ENCODE results near the gene GRAP.
"Not testable (repeated sequence)": the region's sequence is repeated elsewhere in the genome, so short reads cannot be mapped to it uniquely, and the experiment has no call there.

Gene GRAP

DNA sequence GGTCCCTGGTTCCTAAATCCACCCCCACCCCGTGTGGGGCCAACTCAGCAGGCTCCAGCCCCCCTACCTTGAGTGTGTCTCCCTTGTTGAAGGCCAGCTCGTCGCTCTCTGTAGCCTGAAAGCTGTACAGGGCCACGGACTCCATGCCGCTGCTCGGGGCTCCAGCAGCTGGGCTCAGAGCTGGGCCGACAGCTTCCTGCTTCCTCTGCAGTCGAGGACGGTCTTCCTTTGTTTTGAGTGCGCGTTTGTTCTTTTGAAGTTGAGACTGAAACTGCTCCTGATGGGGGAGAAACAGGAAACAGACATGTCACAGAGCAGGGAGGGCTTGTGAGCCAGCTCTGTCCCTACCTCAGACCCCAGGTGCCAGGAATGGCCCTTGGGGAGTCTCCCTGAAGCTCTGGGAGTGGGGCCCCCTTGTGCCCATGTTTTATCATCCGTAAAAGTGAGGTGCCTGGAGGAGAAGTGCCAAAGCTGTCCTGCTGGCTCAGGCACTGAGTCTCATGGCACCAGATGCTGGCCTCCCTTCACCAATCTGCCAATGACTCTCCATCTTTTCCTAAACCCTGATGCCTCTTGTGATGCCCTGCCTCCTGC lies at the start of gene GRAP:
GRAP (minus strand) TSS at position 176 of the 594 bp plus-strand sequence; CDS start at position 145, 31 bp downstream.
- not testable (repeated sequence) for DNase-seq (ENCODE audit: low spot score)

- not testable (repeated sequence) for DNase-seq (ENCODE audit: low spot score)
Measured at GRCh38 chr17:19093684-19094438, 47.1 kb upstream of the GRAP start.

- DNase-seq (ENCODE audit: low spot score), result not testable (repeated sequence)
Measured at GRCh38 chr17:19092737-19093683, 46.3 kb upstream of the GRAP start.

DNA sequence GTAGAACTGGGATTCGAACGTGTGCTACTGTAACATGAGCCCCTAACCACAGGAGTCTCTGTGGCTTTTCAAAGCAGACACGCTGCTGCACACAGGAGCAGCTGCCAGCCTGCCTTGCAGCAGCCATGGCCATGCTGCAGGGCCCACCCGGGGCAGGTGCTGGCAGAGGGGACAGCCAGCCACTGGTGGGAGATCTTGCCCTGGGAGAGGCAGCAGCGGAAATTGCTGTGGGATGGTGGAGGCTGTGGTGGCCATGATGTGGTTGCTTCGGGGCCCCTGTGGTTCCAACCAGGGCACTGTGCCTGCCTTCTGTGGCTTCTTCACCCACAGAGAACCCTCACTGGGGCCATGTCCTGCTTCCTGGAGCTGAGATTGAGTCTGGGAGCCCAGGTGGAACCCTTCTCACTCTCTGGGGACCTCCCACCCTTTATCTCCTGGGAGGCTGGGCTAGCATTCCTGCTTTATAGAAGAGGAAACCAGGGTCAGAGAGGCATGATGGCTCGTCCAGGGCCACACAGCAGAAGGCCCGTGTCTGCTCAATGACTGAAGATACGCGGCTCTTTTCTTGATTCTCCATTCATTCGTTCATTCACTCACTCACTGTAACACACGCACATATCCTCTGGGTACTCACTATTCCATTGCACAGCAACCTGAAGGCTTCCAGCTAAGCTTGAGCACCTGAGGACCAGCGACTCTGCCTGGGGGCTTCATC lies 43.5 kb upstream of the GRAP start:
- DNase-seq (ENCODE audit: low spot score), result not testable (repeated sequence)

DNA sequence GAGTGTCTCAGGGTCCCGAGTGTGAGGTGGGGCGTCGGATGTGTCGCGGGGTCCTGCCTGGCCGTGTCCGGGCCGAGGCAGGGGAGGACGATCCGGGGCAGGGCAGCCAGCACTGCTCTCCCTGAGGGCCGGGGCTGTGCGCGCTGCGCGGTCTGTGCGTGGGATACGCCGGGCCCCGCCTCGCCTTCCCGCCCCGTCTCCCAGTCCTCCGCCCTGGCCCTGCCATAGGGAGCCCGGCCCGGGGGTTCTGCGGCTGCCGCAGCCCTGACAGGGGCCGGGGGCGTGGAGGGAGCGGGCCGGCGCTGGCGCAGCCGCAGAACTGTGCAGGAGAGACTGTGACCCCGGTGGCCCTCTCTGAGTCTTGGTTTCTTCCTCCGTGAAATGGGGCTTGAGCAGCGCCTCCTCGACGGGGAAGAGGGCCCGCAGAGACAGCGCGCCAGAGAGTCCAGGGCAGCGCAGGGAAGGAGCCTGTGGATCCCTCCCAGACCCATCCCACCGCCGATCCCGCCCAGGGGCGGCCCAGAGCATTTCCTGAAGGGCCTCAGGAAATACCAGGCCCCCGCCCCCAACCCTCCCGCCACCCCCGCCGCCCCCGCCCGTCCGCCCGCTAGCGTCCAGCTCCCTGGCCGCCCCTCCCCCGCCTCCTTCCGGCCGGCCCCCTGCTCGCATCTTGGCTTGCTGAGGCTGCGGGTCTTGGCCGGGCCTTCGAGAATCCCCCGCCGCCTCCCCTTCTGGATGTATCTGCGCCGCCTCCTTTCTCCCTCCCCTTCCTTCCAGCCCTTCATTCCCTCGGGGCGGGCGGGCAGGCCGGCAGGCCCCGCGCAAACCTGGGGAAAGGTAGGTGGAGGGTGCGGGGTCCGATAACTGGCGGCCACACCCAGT lies 42.3 kb upstream of the GRAP start:
- not testable (repeated sequence) for DNase-seq (ENCODE audit: low spot score)

DNA sequence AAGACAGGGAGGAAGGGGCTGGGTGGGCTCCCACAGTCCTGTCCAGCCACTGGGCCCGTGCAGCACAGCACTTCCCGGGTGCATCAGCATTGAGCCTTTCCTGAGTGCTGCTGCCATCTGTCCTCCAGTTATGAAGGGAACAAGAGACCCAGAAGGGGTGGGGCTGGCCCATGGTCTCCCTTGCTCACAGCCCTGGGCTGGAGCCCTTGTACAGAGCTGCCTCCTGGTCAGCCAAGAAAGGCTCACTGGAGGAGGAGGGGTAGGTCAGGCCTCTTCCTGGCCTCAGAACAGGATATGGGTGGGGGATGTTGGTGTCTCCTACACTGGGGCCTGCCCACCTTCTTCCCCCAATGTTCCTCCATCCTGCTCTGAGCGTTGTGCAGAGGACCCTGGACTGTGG lies 30.6 kb upstream of the GRAP start:
- DNase-seq (ENCODE audit: low spot score), result not testable (repeated sequence)

DNA sequence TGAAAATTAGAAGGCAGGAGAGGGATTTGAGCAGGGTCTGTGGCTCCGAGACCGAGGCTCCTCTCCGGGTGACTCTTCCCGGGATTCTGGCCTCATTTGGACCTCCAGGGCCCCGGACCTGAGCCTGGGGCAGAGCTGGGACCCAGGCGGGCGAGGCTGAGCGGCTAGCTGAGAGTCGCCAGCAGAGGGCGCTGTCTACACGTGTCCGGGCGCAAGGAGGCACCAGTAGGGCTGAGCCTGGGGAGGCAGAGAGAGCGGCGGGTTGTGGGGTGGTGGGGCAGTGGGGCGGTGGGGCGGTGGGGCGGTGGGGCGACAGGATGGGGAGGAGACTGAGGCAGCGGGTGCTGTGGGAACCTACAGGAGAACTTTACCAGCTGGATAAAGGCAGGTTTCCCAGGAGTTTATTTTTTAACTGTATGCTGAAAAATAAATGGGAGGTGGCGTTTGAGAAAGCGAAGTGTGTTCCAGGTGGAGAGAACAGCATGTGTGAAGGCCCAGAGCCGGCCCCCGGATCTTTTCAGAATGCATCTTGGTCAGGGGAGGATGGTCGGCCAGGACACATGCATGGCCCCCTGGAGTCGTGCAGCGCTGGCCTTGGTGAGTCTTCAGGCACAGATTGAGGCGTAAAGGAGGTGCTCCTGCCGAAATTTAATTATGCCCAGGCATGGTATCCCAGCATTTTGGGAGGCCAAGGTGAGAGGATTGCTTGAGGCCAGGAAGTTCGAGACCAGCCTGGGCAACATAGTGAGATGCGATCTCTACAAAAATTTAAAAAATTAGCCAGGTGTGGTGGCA lies 29.8 kb upstream of the GRAP start:
- not testable (repeated sequence) for DNase-seq (ENCODE audit: low spot score)

DNA sequence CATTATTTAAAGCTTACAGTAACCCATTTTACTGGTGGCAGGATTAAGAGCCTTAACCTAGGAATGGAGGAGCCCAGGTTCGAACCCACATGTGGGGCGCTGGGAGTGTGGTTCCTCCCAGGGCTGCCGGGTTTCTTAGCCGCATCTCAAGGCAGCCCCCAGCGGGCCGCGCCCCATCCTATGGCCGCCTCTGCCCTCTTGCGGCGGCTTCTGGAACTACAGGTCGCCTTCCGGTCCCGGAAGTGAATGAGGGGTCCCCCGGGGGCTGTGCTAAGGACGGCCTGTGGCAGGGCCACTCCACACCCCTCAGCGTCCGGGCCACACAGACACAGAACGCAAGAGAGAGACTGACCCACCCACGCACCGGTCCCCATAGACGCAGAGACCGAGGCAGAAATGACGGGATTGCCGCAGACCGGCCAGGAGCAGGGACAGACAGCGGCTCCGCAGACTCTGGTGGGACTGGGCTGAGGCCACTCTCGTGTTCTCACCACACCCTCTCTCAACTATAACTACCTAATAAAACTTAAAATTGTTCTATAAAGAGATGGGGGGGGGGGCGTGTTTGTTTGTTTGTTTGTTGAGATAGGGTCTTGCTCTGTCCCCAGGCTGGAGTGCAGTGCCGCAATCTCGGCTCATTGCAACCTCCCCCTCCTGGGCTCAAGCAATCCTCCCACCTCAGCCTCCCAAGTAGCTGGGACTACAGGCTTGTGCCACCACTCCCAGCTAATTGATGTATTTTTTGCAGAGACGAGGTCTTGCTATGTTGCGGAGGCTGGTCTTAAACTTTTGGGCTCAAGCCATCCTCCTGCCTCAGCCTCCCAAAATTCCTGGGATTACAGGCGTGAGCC lies 23.8 kb upstream of the GRAP start:
- not testable (repeated sequence) for DNase-seq (ENCODE audit: low spot score)

DNA sequence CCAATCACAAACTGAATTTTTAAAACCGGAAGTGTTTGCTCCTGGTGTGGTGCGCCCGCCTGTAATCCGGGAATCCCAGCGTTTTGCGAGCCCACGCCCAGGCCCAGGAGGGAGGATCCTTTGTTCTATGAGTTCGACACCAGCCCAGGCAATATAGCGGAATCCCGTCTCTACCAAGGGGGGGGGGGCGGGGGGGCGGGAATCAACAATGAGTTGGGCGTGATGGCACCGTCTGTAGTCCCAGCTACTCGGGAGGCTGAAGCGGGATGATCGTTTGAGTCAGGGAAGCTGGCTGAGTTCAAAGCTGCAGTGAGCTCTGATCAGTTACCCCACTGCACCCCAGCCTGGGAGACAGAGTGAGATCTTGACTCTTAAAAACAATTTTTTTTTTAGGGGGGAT lies 17.6 kb upstream of the GRAP start:
- DNase-seq (ENCODE audit: low spot score), result not testable (repeated sequence)

GRCh38 chr17:19063326-19063956 lies 16.7 kb upstream of the GRAP start:
- DNase-seq (ENCODE audit: low spot score), result not testable (repeated sequence)

DNA sequence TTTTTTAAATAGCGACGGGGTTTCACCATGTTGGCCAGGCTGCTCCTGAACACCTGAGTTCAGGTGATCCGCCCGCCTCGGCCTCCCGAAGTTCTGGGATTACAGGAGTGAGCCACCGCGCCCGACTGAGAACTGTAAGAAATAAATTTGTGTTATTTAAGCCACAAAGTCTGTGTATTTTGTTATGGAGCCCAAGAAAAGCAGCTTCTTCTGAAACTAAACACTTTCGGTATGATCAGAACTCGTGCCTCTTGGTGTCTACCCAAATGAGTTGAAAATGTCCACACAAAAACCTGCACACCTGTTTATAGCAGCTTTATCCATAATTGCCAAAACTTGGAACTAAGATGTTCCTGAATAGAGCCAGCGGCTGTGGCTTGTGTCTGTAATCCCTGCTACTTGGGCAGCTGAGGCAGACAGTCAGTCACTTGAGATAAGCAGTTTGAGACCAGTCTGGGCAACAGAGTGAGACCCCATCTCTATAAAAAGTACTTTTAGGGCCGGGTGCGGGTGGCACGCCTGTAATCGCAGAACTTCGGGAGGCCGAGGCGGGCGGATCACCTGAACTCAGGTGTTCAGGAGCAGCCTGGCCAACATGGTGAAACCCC lies 16.1 kb upstream of the GRAP start:
- not testable (repeated sequence) for DNase-seq (ENCODE audit: low spot score)

GRCh38 chr17:19062009-19062717 lies 15.4 kb upstream of the GRAP start:
- DNase-seq (ENCODE audit: low spot score), result not testable (repeated sequence)

DNA sequence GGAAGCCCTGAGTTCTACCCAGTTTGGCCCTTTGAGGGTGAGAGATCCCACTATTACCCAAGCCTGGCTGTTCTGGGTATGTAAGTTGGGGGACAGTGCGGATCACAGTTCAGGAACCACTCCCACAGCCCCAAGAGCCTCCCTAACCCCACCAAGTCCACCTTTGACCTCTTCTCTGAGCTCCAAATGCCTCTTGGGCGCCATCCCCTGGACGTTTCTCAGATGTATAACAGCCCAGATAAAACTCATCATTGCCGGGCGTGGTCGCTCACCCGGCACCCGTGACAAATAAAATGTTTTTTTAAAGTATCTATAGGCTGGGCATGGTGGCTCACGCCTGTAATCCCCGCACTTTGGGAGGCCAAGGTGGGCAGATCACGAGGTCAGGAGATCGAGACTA lies 8.7 kb upstream of the GRAP start:
- DNase-seq (ENCODE audit: low spot score), result not testable (repeated sequence)

DNA sequence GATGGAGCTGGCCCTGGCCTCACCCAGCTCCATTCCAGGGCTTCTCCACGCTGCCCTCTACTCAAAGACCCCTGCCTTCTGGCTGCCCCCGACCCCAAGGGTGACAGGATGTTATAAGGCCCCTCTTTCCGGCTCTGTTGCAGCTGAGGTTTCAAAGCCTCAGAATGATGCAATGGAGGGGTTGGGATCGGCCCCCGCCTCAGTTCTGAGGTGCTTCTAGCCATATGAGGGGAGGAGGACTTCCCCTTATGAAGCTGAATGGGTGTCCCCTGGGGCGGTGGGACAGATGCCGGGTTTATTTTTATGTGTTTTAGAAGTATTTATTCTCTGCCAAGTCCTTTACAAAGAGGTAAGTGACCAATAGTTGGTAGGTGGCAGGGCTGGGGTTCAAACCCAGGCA lies 2.1 kb upstream of the GRAP start:
- not testable (repeated sequence) for DNase-seq (ENCODE audit: low spot score)

- DNase-seq (ENCODE audit: low spot score), result not testable (repeated sequence)
Measured at GRCh38 chr17:19047510-19047909, 753 bp upstream of the GRAP start.

GRCh38 chr17:19044643-19045042 lies 2.1 kb downstream of the GRAP start:
- not testable (repeated sequence) for DNase-seq (ENCODE audit: low spot score)

- not testable (repeated sequence) for DNase-seq (ENCODE audit: low spot score)
Measured at GRCh38 chr17:19043032-19043431, 3.7 kb downstream of the GRAP start.

Measured in germinal center (tissue), 1 donor.